Endometrium (tissue), 2 donors: ENCODE measurements around the gene FASTKD3.

Experiments
- FAIRE-seq: peaks from 2 replicates; lab custom pipeline; 2012; peaks lifted over from hg19 to GRCh38; lab: Jason Lieb, UNC
- donor health status: control.
- donor health status: control.

The FASTKD3 gene

GRCh38 chr5:7878381-7878873 lies 9.6 kb upstream of the FASTKD3 start:
- FAIRE-seq, result no peak

- no peak for FAIRE-seq
Measured at GRCh38 chr5:7877851-7878250, 9.0 kb upstream of the FASTKD3 start.

- FAIRE-seq, result no peak
Measured at GRCh38 chr5:7876867-7877266, 8.0 kb upstream of the FASTKD3 start.

- FAIRE-seq, result no peak
Measured at GRCh38 chr5:7875151-7875550, 6.3 kb upstream of the FASTKD3 start.

- no peak for FAIRE-seq
Measured at GRCh38 chr5:7874639-7875038, 5.8 kb upstream of the FASTKD3 start.

- FAIRE-seq, result no peak
Measured at GRCh38 chr5:7873216-7873615, 4.4 kb upstream of the FASTKD3 start.

- FAIRE-seq, result no peak
Measured at GRCh38 chr5:7872517-7873130, 3.8 kb upstream of the FASTKD3 start.

- FAIRE-seq, result no peak
Measured at GRCh38 chr5:7871653-7872052, 2.8 kb upstream of the FASTKD3 start.

GRCh38 chr5:7869474-7870136 lies 774 bp upstream of the FASTKD3 start:
- FAIRE-seq, result no peak

- no peak for FAIRE-seq
Measured at GRCh38 chr5:7868427-7868772, 431 bp downstream of the FASTKD3 start.

- FAIRE-seq, result no peak
Measured at GRCh38 chr5:7867260-7867659, 1.6 kb downstream of the FASTKD3 start.

- FAIRE-seq, result no peak
Measured at GRCh38 chr5:7866196-7866595, 2.6 kb downstream of the FASTKD3 start.

- no peak for FAIRE-seq
Measured at GRCh38 chr5:7857926-7858632, 10.8 kb downstream of the FASTKD3 start.

GRCh38 chr5:7857361-7857760 lies 11.5 kb downstream of the FASTKD3 start:
- no peak for FAIRE-seq

GRCh38 chr5:7856855-7857254 lies 12.0 kb downstream of the FASTKD3 start:
- FAIRE-seq, result no peak

- FAIRE-seq, result no peak
Measured at GRCh38 chr5:7855611-7856010, 13.2 kb downstream of the FASTKD3 start.

- FAIRE-seq, result no peak
Measured at GRCh38 chr5:7852988-7853387, 15.8 kb downstream of the FASTKD3 start.

- FAIRE-seq, result no peak
Measured at GRCh38 chr5:7852542-7852941, 16.3 kb downstream of the FASTKD3 start.

- no peak for FAIRE-seq
Measured at GRCh38 chr5:7851617-7852289, 17.1 kb downstream of the FASTKD3 start.

GRCh38 chr5:7851240-7851592 lies 17.6 kb downstream of the FASTKD3 start:
- no peak for FAIRE-seq

GRCh38 chr5:7850395-7851239 lies 18.2 kb downstream of the FASTKD3 start, which contains the start of gene CFAP90:
Gene CFAP90, minus strand, starts transcription at chr5:7851133. Its CDS starts 112 bp downstream, at chr5:7851021.
- no peak for FAIRE-seq
